Smooth muscle cell (in vitro differentiated cells): Measurements from ENCODE around the gene FAM181A. TPM values are rescaled to one million over a fixed set of nuclear protein-coding genes. Genes with fewer than 3 reads are reported as not detected.

Source experiments
- DNase-seq: peaks from one replicate; lab custom pipeline; 2025; ENCODE audit not compliant: unreplicated experiment; lab: John Stamatoyannopoulos, UW
- H2AFZ ChIP-seq: fragments of 200-600 bp; sonication (generic); 2 replicates; pipeline ENCODE4 v1.6.0; 2016; ENCODE audit warnings: antibody characterized with exemption, low read depth, mild to moderate bottlenecking
- H3F3A ChIP-seq: fragments of 200-600 bp; sonication (generic); 2 replicates; pipeline ENCODE4 v1.6.0; 2017; ENCODE audit warnings: antibody characterized with exemption, low read depth
- H3K27ac ChIP-seq: fragments of 200-600 bp; sonication (generic); 2 replicates; pipeline ENCODE4 v1.5.1; 2016; ENCODE audit warnings: low read depth, mild to moderate bottlenecking
- H3K27me3 ChIP-seq: fragments of 200-600 bp; sonication (generic); 2 replicates; pipeline ENCODE4 v1.6.1; 2016; ENCODE audit warnings: low read depth, mild to moderate bottlenecking
- H3K36me3 ChIP-seq: fragments of 200-600 bp; sonication (generic); 2 replicates; pipeline ENCODE4 v1.5.1; 2016; ENCODE audit warnings: low read depth
- H3K4me1 ChIP-seq: fragments of 200-600 bp; sonication (generic); 2 replicates; pipeline ENCODE4 v1.5.1; 2016; ENCODE audit warnings: low read depth
- H3K4me2 ChIP-seq: fragments of 200-600 bp; sonication (generic); 2 replicates; pipeline ENCODE4 v1.6.0; 2016; ENCODE audit warnings: mild to moderate bottlenecking
- H3K4me3 ChIP-seq: fragments of 200-600 bp; sonication (generic); 2 replicates; pipeline ENCODE4 v1.5.1; 2016; ENCODE audit warnings: mild to moderate bottlenecking
- H3K79me2 ChIP-seq: fragments of 200-600 bp; sonication (generic); 2 replicates; pipeline ENCODE4 v1.6.0; 2016; ENCODE audit warnings: low read depth, mild to moderate bottlenecking
- H3K9ac ChIP-seq: fragments of 200-600 bp; sonication (generic); 2 replicates; pipeline ENCODE4 v1.6.0; 2016; ENCODE audit warnings: low read depth
- H3K9me3 ChIP-seq: fragments of 200-600 bp; sonication (generic); replicated peaks from 2 replicates; pipeline ENCODE4 v1.5.1; 2016; ENCODE audit warnings: low read depth
- H4K20me1 ChIP-seq: fragments of 200-600 bp; sonication (generic); 2 replicates; pipeline ENCODE4 v1.6.0; 2016; ENCODE audit warnings: low read depth
- CTCF ChIP-seq: fragments of 200-600 bp; sonication (generic); IDR thresholded peaks from 2 replicates; pipeline ENCODE4 v1.5.1; 2017; ENCODE audit warnings: borderline replicate concordance, mild to moderate bottlenecking, antibody characterized with exemption; ENCODE audit not compliant: insufficient read depth, poor library complexity, severe bottlenecking
- WGBS: methylation state at CpG from one replicate; pipeline ENCODE4 v1.1.7; 2016; ENCODE audit warnings: low lambda C conversion rate; 5-methylcytosine and 5-hydroxymethylcytosine counted together
- polyA plus RNA-seq: library from polyadenylated mRNA; unstranded; fragments of >200 nt; fragmentation: Nextera tagmentation; extraction: Ambion mirVana; gene quantifications from 2 replicates; pipeline ENCODE4 v1.2.1, GENCODE V29; 2016
- total RNA-seq: library from RNA; depleted of rRNA; stranded (reverse); fragments of >200 nt; gene quantifications from 2 replicates; pipeline ENCODE4 v1.2.3, GENCODE V29; 2014

FAM181A gene
- total and polyA plus RNA-seq, 2 experiments from 2014 or later: not detected

GRCh38 chr14:93953739-93954515 is 26.8 kb downstream of the FAM181A start:
- no peaks in the 10 kb centered on the region for H3K79me2 ChIP-seq
- H3F3A ChIP-seq: no peaks in the 10 kb centered on the region
- 90% methylated on average over 18 of the region's 18 CpGs for WGBS
- H3K4me2 ChIP-seq: no peak overlapping the region
- no peak overlapping the region for H3K4me3 ChIP-seq
- DNase-seq: no peak
- no peak for TF ChIP-seq CTCF
- no peak overlapping the region for H3K9ac ChIP-seq
- no peaks in the 10 kb centered on the region for H3K36me3 ChIP-seq
- H3K27ac ChIP-seq: no peak overlapping the region
- H3K9me3 ChIP-seq: no peaks in the 10 kb centered on the region
- no peak overlapping the region for H2AFZ ChIP-seq
- H3K4me1 ChIP-seq: peaks cover under 1% of the 10 kb centered on the region
- no peaks in the 10 kb centered on the region for H3K27me3 ChIP-seq
- H4K20me1 ChIP-seq: no peaks in the 10 kb centered on the region

- Histone ChIP-seq H3K36me3 (no peaks in the 10 kb centered on the region), H3K27ac (no peak overlapping the region), H3K27me3 (no peaks in the 10 kb centered on the region), H3K4me1 (peaks cover 3% of the 10 kb centered on the region), H2AFZ (no peak overlapping the region), H3F3A (no peaks in the 10 kb centered on the region), H4K20me1 (no peaks in the 10 kb centered on the region), H3K9ac (no peak overlapping the region), H3K4me2 (no peak overlapping the region), H3K9me3 (no peaks in the 10 kb centered on the region), H3K4me3 (no peak overlapping the region), H3K79me2 (no peaks in the 10 kb centered on the region)
- no peak for TF ChIP-seq CTCF
- DNase-seq: no peak
- WGBS: 95% methylated on average over 4 of the region's 4 CpGs
Observed at GRCh38 chr14:93954516-93954830, 27.3 kb downstream of the FAM181A start.

- H2AFZ ChIP-seq: no peak overlapping the region
- H3K79me2 ChIP-seq: no peaks in the 10 kb centered on the region
- no peak overlapping the region for H3K9ac ChIP-seq
- WGBS: 69% methylated on average over 19 of the region's 19 CpGs
- H3K27me3 ChIP-seq: no peaks in the 10 kb centered on the region
- no peak overlapping the region for H3K27ac ChIP-seq
- H3K4me3 ChIP-seq: no peak overlapping the region
- H3F3A ChIP-seq: peaks cover 2% of the 10 kb centered on the region
- H3K9me3 ChIP-seq: no peaks in the 10 kb centered on the region
- no peak overlapping the region for H3K4me2 ChIP-seq
- DNase-seq: no peak
- H3K36me3 ChIP-seq: no peaks in the 10 kb centered on the region
- H4K20me1 ChIP-seq: no peaks in the 10 kb centered on the region
- TF ChIP-seq CTCF: no peak
- peaks cover 3% of the 10 kb centered on the region for H3K4me1 ChIP-seq
Observed at GRCh38 chr14:93954900-93955849, 28.0 kb downstream of the FAM181A start.
